ENCODE results near the gene QRICH2. TPM values are rescaled to one million over a fixed set of nuclear protein-coding genes. Genes with fewer than 3 reads are reported as not detected.

Gene QRICH2
- total RNA-seq, 1 donor from 2014 or later, result 15.0 TPM

GRCh38 chr17:76296889-76297288 lies 11.2 kb downstream of the QRICH2 start:
- H3K9me3 Mint-ChIP-seq (ENCODE audit: unreplicated experiment), result no peaks in the 10 kb centered on the region
- peaks cover 19% of the 10 kb centered on the region for H3K36me3 Mint-ChIP-seq (ENCODE audit: low read depth, unreplicated experiment)
- H3K4me1 Mint-ChIP-seq (ENCODE audit: unreplicated experiment), result peaks cover 3% of the 10 kb centered on the region
- no peak overlapping the region for H3K4me3 Mint-ChIP-seq (ENCODE audit: unreplicated experiment)
- H3K27me3 Mint-ChIP-seq (ENCODE audit: unreplicated experiment), result peaks cover 5% of the 10 kb centered on the region
- TF ChIP-seq CTCF (IDR thresholded peaks at IDR 0.05; ENCODE audit: unreplicated experiment), result no peak
- no peak overlapping the region for H3K27ac Mint-ChIP-seq (ENCODE audit: unreplicated experiment)
- no peak for DNase-seq (ENCODE audit: low spot score)

- Mint-ChIP-seq H3K4me1 (ENCODE audit: unreplicated experiment) (peaks cover 3% of the 10 kb centered on the region), H3K27me3 (ENCODE audit: unreplicated experiment) (peaks cover 5% of the 10 kb centered on the region), H3K27ac (ENCODE audit: unreplicated experiment) (no peak overlapping the region), H3K9me3 (ENCODE audit: unreplicated experiment) (no peaks in the 10 kb centered on the region), H3K4me3 (ENCODE audit: unreplicated experiment) (no peak overlapping the region), H3K36me3 (ENCODE audit: low read depth, unreplicated experiment) (peaks cover 24% of the 10 kb centered on the region)
- no peak for TF ChIP-seq CTCF (IDR thresholded peaks at IDR 0.05; ENCODE audit: unreplicated experiment)
- DNase-seq (ENCODE audit: low spot score), result no peak
These were observed 11.9 kb downstream of the QRICH2 start for GRCh38 chr17:76296186-76296585.

GRCh38 chr17:76293106-76293505 lies 15.0 kb downstream of the QRICH2 start:
- Mint-ChIP-seq H3K4me3 (ENCODE audit: unreplicated experiment) (no peak overlapping the region), H3K36me3 (ENCODE audit: low read depth, unreplicated experiment) (peaks cover 27% of the 10 kb centered on the region), H3K4me1 (ENCODE audit: unreplicated experiment) (peaks cover 3% of the 10 kb centered on the region), H3K27ac (ENCODE audit: unreplicated experiment) (no peak overlapping the region), H3K9me3 (ENCODE audit: unreplicated experiment) (no peaks in the 10 kb centered on the region), H3K27me3 (ENCODE audit: unreplicated experiment) (peaks cover 7% of the 10 kb centered on the region)
- TF ChIP-seq CTCF (IDR thresholded peaks at IDR 0.05; ENCODE audit: unreplicated experiment), result no peak
- no peak for DNase-seq (ENCODE audit: low spot score)

- no peak for TF ChIP-seq CTCF (IDR thresholded peaks at IDR 0.05; ENCODE audit: unreplicated experiment)
- Mint-ChIP-seq H3K27ac (ENCODE audit: unreplicated experiment) (no peak overlapping the region), H3K27me3 (ENCODE audit: unreplicated experiment) (peaks cover 7% of the 10 kb centered on the region), H3K36me3 (ENCODE audit: low read depth, unreplicated experiment) (peaks cover 27% of the 10 kb centered on the region), H3K9me3 (ENCODE audit: unreplicated experiment) (no peaks in the 10 kb centered on the region), H3K4me3 (ENCODE audit: unreplicated experiment) (peak overlapping the region; percentile 59), H3K4me1 (ENCODE audit: unreplicated experiment) (peaks cover 3% of the 10 kb centered on the region)
- no peak for DNase-seq (ENCODE audit: low spot score)
These were observed 15.5 kb downstream of the QRICH2 start for GRCh38 chr17:76292567-76292966.

GRCh38 chr17:76281573-76282371 lies 26.3 kb downstream of the QRICH2 start:
- Mint-ChIP-seq H3K27me3 (ENCODE audit: unreplicated experiment) (peaks cover 12% of the 10 kb centered on the region), H3K36me3 (ENCODE audit: low read depth, unreplicated experiment) (peaks cover 26% of the 10 kb centered on the region), H3K4me1 (ENCODE audit: unreplicated experiment) (no peaks in the 10 kb centered on the region), H3K4me3 (ENCODE audit: unreplicated experiment) (no peak overlapping the region), H3K27ac (ENCODE audit: unreplicated experiment) (no peak overlapping the region), H3K9me3 (ENCODE audit: unreplicated experiment) (no peaks in the 10 kb centered on the region)
- TF ChIP-seq CTCF (IDR thresholded peaks at IDR 0.05; ENCODE audit: unreplicated experiment), result no peak
- DNase-seq (ENCODE audit: low spot score), result no peak
